Gastroesophageal sphincter (tissue), 4 donors: ENCODE data around the gene MICU1. TPM values are rescaled to one million over a fixed set of nuclear protein-coding genes. Genes with fewer than 3 reads are reported as not detected.

Experiments used
- ATAC-seq: fragments of 150-250 bp; one replicate; pipeline ENCODE4 v1.9.1; 2016; ENCODE audit warnings: mild to moderate bottlenecking, moderate library complexity
- H3K27ac ChIP-seq, 4 donors: fragments of 200-600 bp; sonication (generic) in 3 of 4; 1 replicate in 3 of 4; 2 replicates in 1 of 4; pipeline ENCODE4 v1.5.1; 2016 to 2019
- H3K27me3 ChIP-seq: fragments of 200-600 bp; sonication (generic); one replicate; pipeline ENCODE4 v1.5.1; 2019
- H3K36me3 ChIP-seq, 2 donors: fragments of 200-600 bp; sonication (generic); one replicate each; pipeline ENCODE4 v1.5.1; 2019; ENCODE audit warnings: control low read depth in 1 of 2
- H3K4me1 ChIP-seq, 3 donors: fragments of 200-600 bp; sonication (generic); 1 replicate in 2 of 3; 2 replicates in 1 of 3; pipeline ENCODE4 v1.5.1; 2016 to 2019; ENCODE audit warnings: control low read depth in 2 of 3
- H3K4me3 ChIP-seq, 2 donors: fragments of 200-600 bp; sonication (generic); one replicate each; pipeline ENCODE4 v1.5.1; 2019; ENCODE audit warnings: mild to moderate bottlenecking in 1 of 2, moderate library complexity in 1 of 2
- H3K9me3 ChIP-seq, 3 donors: fragments of 200-600 bp; sonication (generic); one replicate each; pipeline ENCODE4 v1.5.1; 2017 to 2019; ENCODE audit warnings: control low read depth in 2 of 3
- EP300 ChIP-seq: sonication (generic); formaldehyde crosslinking; IDR thresholded peaks from one replicate; pipeline ENCODE4 v1.6.1; 2017; ENCODE audit warnings: antibody characterized with exemption, mild to moderate bottlenecking
- POLR2A ChIP-seq, 2 donors: fragments of 450-650 bp; IDR thresholded peaks; one replicate each; pipeline ENCODE4 v1.6.1; 2017; ENCODE audit warnings: antibody characterized with exemption in 2 of 2, mild to moderate bottlenecking in 2 of 2, moderate library complexity in 1 of 2
- POLR2AphosphoS5 ChIP-seq: sonication (generic); formaldehyde crosslinking; IDR thresholded peaks from one replicate; pipeline ENCODE4 v1.6.1; 2017; ENCODE audit warnings: antibody characterized with exemption
- WGBS, 2 donors: methylation state at CpG; one replicate each; pipeline ENCODE4 v1.1.5; 2018; ENCODE audit warnings: low coverage in 1 of 2; 5-methylcytosine and 5-hydroxymethylcytosine counted together
- small RNA-seq, 4 donors: library from RNA; depleted of rRNA; stranded (forward); fragments of <200 nt; gene quantifications; one replicate each; pipeline ENCODE3, GENCODE V24; 2016
- total RNA-seq, 4 donors: library from RNA; depleted of rRNA; stranded (reverse); fragments of >200 nt; gene quantifications; one replicate each; pipeline ENCODE4 v1.1.0, GENCODE V29; 2016
- TF ChIP-seq, protein P1 (sequence below), 4 experiments: fragments of 200-600 bp in 2 of 4; fragments of 450-650 bp in 2 of 4; sonication (generic) in 1 of 4; IDR thresholded peaks; one replicate each; pipeline ENCODE4 v1.5.1; 2017 to 2019; ENCODE audit warnings: antibody characterized with exemption in 4 of 4, mild to moderate bottlenecking in 2 of 4, moderate library complexity in 2 of 4

Gene MICU1
- total RNA-seq, 4 donors from 2014 or later, result 37.5 to 42.2 (median 40.8) TPM

DNA sequence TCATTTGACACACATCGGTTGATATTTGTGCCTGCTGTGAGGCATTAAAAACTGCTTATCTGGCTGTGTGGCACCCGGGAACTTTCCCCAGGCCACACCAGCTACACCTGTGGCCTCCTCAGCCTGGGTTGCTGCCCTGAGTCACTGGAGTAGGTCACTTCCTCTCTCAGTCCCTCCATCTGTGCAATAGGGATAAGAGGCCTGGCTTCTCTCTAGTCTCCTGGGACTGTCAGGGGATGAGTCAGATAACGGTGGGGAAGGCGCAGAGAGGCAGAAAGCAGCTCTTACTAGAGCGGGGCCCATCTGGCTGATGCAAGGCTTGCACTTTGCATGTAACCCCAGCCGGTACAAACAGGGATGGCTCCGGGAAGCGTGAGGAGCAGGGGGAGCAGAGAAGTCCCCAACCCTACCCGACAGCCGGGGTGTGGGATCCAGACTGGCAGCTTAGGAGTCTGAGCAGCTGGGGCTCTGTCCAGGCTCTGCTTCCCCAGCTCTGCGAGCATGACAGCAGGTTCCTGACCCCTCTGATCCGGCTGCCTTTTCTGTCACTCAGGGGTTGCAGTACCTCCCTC lies 305.1 kb downstream of the MICU1 start:
- Histone ChIP-seq H3K9me3 (no peaks in the 10 kb centered on the region), H3K27ac (peak overlapping the region; percentile 6 to 89 (median 86)), H3K4me3 (no peak overlapping the region), H3K4me1 (peaks cover 7 to 69% (median 47%) of the 10 kb centered on the region in 3 donors), H3K36me3 (no peaks in the 10 kb centered on the region), H3K27me3 (no peaks in the 10 kb centered on the region)
- ATAC-seq, result peak; percentile 78
- TF ChIP-seq EP300 (no peak), POLR2AphosphoS5 (peak; percentile 86), POLR2A (IDR thresholded peaks at IDR 0.05) (peak in 1 of 2 donors; percentile 9)
- WGBS, 2 donors, result 11 to 68% methylated on average over 1 to 4 of the region's 12 CpGs

DNA sequence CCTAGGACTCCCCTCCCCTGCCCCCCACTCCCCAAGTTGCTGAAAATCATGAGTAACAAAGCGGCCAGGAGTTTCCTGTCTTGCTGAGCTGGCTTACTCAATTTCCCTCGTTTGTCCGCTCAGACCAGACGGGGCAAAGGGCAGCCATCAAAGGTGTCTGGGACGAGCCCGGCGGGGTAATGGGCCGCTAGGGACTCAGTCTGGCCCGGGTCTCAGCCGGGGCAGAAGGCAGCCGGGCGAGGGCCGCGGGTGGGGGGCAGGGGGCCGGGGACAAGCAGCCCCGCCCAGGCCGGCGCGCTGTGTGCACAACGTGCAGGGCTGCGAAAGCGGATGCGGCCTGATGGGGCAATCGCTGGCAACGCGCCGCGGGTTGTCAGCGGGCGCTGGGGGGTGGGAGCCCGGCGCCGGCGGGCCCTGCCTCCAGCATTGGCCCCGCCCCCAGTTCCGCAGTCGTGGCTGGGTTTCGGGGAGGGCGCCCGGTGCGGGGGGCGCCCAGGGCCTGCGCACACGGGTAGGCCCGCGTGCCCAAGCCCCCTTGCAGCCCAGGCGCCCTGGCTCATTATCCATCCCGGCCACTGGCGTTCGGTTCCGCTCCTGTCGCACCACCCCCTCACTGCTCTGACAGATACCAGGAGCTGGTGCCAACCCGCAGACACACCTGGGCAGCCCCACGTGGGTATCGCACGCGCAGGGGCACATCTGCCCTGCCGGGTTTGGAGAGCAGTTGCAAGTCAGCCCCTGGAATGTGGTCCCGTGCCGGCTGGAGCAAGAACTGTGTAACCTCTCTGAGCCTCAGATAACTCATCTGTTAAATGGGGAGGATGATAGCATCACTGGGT lies 306.2 kb downstream of the MICU1 start:
- ATAC-seq, result peak; percentile 85
- Histone ChIP-seq H3K4me3 (peak overlapping the region; percentile 13 to 53), H3K4me1 (peaks cover 14 to 69% (median 47%) of the 10 kb centered on the region in 3 donors), H3K27me3 (no peaks in the 10 kb centered on the region), H3K36me3 (no peaks in the 10 kb centered on the region), H3K27ac (peak overlapping the region; percentile 15 to 89 (median 86)), H3K9me3 (no peaks in the 10 kb centered on the region)
- no CpG with 5 or more reads among the region's 60 CpGs for WGBS, 2 donors
- TF ChIP-seq, protein P1, sequence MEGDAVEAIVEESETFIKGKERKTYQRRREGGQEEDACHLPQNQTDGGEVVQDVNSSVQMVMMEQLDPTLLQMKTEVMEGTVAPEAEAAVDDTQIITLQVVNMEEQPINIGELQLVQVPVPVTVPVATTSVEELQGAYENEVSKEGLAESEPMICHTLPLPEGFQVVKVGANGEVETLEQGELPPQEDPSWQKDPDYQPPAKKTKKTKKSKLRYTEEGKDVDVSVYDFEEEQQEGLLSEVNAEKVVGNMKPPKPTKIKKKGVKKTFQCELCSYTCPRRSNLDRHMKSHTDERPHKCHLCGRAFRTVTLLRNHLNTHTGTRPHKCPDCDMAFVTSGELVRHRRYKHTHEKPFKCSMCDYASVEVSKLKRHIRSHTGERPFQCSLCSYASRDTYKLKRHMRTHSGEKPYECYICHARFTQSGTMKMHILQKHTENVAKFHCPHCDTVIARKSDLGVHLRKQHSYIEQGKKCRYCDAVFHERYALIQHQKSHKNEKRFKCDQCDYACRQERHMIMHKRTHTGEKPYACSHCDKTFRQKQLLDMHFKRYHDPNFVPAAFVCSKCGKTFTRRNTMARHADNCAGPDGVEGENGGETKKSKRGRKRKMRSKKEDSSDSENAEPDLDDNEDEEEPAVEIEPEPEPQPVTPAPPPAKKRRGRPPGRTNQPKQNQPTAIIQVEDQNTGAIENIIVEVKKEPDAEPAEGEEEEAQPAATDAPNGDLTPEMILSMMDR (IDR thresholded peaks at IDR 0.05), result peak in 2 of 4 experiments; percentile 39 to 43
- peak; percentile 90 for TF ChIP-seq POLR2AphosphoS5
- TF ChIP-seq EP300, result no peak
- peak in 1 of 2 donors; percentile 31 for TF ChIP-seq POLR2A (IDR thresholded peaks at IDR 0.05)

DNA sequence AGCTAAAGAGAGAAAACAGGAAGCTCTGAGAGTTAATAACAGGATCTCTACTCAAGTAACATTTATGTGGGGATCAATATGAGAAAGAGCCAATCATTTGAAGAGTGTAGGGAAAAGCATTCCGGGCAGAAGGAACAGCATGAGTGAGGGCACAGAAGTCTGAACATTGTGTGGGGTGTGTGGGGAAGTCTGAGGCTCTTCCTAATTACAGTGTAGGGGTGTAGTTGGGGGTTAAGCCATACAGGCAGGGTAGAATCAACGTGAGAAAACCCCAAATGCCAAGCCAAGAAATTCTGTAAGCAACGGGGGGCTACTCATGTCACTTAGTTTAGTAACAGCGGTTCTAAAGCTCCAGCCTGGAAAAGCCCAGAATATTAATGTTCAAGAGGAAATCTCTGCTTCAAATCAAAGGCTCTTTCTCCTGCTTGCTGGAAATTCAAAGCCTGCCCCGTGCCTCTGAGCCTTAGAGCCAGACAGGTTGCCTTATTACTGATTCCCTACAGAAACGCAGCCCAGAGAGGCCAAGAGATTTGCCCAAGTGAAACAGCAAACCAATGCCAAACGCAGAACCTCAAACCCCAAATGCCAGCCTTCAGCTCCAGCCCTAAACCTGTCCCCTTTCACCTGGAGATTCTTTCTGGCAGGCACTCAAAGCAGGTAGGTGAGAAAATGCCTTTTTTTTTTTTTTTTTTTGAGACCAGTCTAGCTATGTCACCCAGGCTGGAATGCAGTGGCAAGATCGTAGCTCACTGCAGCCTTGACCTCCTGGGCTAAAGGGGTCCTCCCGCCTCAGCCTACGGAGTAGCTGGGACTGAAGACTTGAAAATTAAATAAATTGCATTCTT lies 307.2 kb downstream of the MICU1 start:
- Histone ChIP-seq H3K36me3 (no peaks in the 10 kb centered on the region), H3K27ac (peak overlapping the region; percentile 15 to 89 (median 86)), H3K27me3 (no peaks in the 10 kb centered on the region), H3K4me3 (peak overlapping the region in 1 of 2 donors; percentile 53), H3K4me1 (peaks cover 14 to 73% (median 47%) of the 10 kb centered on the region in 3 donors), H3K9me3 (no peaks in the 10 kb centered on the region)
- no peak for TF ChIP-seq POLR2A (IDR thresholded peaks at IDR 0.05)
- no peak for TF ChIP-seq EP300
- TF ChIP-seq, protein P1 (IDR thresholded peaks at IDR 0.05), result no peak
- no peak for TF ChIP-seq POLR2AphosphoS5
- ATAC-seq, result no peak
- WGBS, 2 donors, result 59 to 76% methylated on average over 2 to 7 of the region's 10 CpGs

Small RNA genes lying within 50 kb of the gene (small RNA-seq; reads per million reads assigned to genes)
- gene AL513185.2 (0 reads per million in 4 donors), gene HMGN2P34 (0 reads per million in 4 donors), gene RF00019 (0 reads per million in 4 donors), gene RN7SL840P (0 reads per million in 4 donors), gene RNU6-805P (0 reads per million in 4 donors)

Other genes with a start within 250 kb of the MICU1 start
- gene MCU, start 66.1 kb upstream of the MICU1 start, total RNA-seq, result 10 to 100 TPM; 17.6 to 24.9 (median 20.3) TPM